Panc1 (cell line): Measurements from ENCODE around the gene MALAT1. TPM values are rescaled to one million over a fixed set of nuclear protein-coding genes. Genes with fewer than 3 reads are reported as not detected.

Experiments
- ATAC-seq: fragments of 200-7000 bp; cut with Tn5 transposase; 2 replicates; pipeline ENCODE4 v1.9.1; 2020; ENCODE audit warnings: mild to moderate bottlenecking, moderate library complexity
- BruUV-seq: library from RNA; stranded (reverse); fragments of 400-500 nt; replicated peaks from 2 replicates; lab custom pipeline; 2021; lab: Mats Ljungman, UMichigan
- CTCF ChIA-PET: fragments of 300-600 bp; sonication (Branson Sonifier 250); formaldehyde crosslinking; loops from one replicate; lab custom pipeline; 2022; ENCODE audit warnings: antibody characterized with exemption; lab: Charles Lee
- POLR2A ChIA-PET: fragments of 300-600 bp; sonication (Branson Sonifier 250); formaldehyde crosslinking; loops from one replicate; lab custom pipeline; 2022; ENCODE audit warnings: antibody characterized with exemption; lab: Charles Lee
- DNase-seq: peaks from one replicate; pipeline ENCODE4 v3.0.0-alpha.2; 2010; ENCODE audit warnings: low read depth, low spot score
- H3K27ac ChIP-seq: 2 replicates; pipeline ENCODE4 v1.5.1; 2011; ENCODE audit warnings: mild to moderate bottlenecking, low read length, inconsistent platforms
- H3K27me3 ChIP-seq: fragments of 200-500 bp; sonication (Bioruptor generic); 2 replicates; pipeline ENCODE4 v1.6.0; 2014; ENCODE audit warnings: low read length, inconsistent platforms; ENCODE audit not compliant: control insufficient read depth, insufficient read depth
- H3K36me3 ChIP-seq: fragments of 200-500 bp; sonication (Bioruptor generic); 2 replicates; pipeline ENCODE4 v1.5.1; 2014; ENCODE audit warnings: inconsistent platforms, mild to moderate bottlenecking, low read length, moderate library complexity; ENCODE audit not compliant: control insufficient read depth, insufficient read depth
- H3K4me1 ChIP-seq: 2 replicates; pipeline ENCODE4 v1.5.1; 2011; ENCODE audit warnings: inconsistent platforms, mild to moderate bottlenecking, low read length, moderate library complexity; ENCODE audit not compliant: control insufficient read depth, insufficient read depth
- H3K4me3 ChIP-seq, 2 experiments: 2 replicates each; pipeline ENCODE4 v1.5.1; 2011 to 2012; ENCODE audit warnings: low read depth in 2 of 2, low read length in 2 of 2, mild to moderate bottlenecking in 2 of 2, inconsistent platforms in 1 of 2, moderate library complexity in 1 of 2
- H3K9me3 ChIP-seq: fragments of 200-500 bp; sonication (Bioruptor generic); 2 replicates; pipeline ENCODE4 v1.5.1; 2014; ENCODE audit warnings: low read depth, mild to moderate bottlenecking, inconsistent platforms, low read length, moderate library complexity; ENCODE audit not compliant: control insufficient read depth, insufficient read depth
- POLR2AphosphoS5 ChIP-seq: IDR thresholded peaks from 2 replicates; pipeline ENCODE4 v1.6.1; 2012; ENCODE audit warnings: mild to moderate bottlenecking, low read depth, low read length, moderate library complexity
- SIN3A ChIP-seq: IDR thresholded peaks from 2 replicates; pipeline ENCODE4 v1.6.1; 2012; ENCODE audit warnings: low read depth, mild to moderate bottlenecking, low read length, moderate library complexity, borderline replicate concordance; ENCODE audit not compliant: insufficient read depth
- TCF7L2 ChIP-seq: IDR thresholded peaks from 2 replicates; pipeline ENCODE4 v1.6.1; 2011; ENCODE audit warnings: mild to moderate bottlenecking, low read depth, low read length, inconsistent platforms
- in situ Hi-C: cut with HindIII; loops from 2 replicates; pipeline ENCODE4 v1.10.0; 2016; ENCODE audit warnings: low sequenced_read_pairs, low pct_unique_long_range_greater_than_20kb
- intact Hi-C: fragments of 100-400 bp; cut with micrococcal nuclease; formaldehyde crosslinking; loops from one replicate; pipeline ENCODE4 v1.10.0; 2022; ENCODE audit not compliant: unreplicated experiment
- total RNA-seq: library from RNA; stranded (reverse); gene quantifications from one replicate; pipeline ENCODE4 v1.2.1, GENCODE V29; 2021; ENCODE audit not compliant: unreplicated experiment
- TF ChIP-seq, protein P1 (sequence below): fragments of 450-650 bp; IDR thresholded peaks from 2 replicates; pipeline ENCODE4 v1.5.1; 2017; ENCODE audit warnings: mild to moderate bottlenecking
- TF ChIP-seq, protein P2 (sequence below), 2 experiments: IDR thresholded peaks; 2 replicates each; pipeline ENCODE4 v1.6.1; 2011 to 2012; ENCODE audit warnings: low read depth in 2 of 2, control low read depth in 1 of 2, low read length in 1 of 2, mild to moderate bottlenecking in 1 of 2, moderate library complexity in 1 of 2; ENCODE audit not compliant: insufficient read depth in 1 of 2

Gene MALAT1
- total RNA-seq, 1 experiment from 2014 or later: 13,645 TPM

DNA sequence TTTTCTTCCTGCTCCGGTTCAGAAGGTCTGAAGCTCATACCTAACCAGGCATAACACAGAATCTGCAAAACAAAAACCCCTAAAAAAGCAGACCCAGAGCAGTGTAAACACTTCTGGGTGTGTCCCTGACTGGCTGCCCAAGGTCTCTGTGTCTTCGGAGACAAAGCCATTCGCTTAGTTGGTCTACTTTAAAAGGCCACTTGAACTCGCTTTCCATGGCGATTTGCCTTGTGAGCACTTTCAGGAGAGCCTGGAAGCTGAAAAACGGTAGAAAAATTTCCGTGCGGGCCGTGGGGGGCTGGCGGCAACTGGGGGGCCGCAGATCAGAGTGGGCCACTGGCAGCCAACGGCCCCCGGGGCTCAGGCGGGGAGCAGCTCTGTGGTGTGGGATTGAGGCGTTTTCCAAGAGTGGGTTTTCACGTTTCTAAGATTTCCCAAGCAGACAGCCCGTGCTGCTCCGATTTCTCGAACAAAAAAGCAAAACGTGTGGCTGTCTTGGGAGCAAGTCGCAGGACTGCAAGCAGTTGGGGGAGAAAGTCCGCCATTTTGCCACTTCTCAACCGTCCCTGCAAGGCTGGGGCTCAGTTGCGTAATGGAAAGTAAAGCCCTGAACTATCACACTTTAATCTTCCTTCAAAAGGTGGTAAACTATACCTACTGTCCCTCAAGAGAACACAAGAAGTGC, 661 bp upstream of the MALAT1 start:
- intact Hi-C loops: no loop called here
- Histone ChIP-seq H3K27me3 (no peaks in the 10 kb centered on the region), H3K9me3 (no peaks in the 10 kb centered on the region), H3K4me1 (peaks cover 46% of the 10 kb centered on the region), H3K4me3 (peak overlapping the region; percentile 78 to 99), H3K27ac (peak overlapping the region; percentile 100), H3K36me3 (peaks cover 37% of the 10 kb centered on the region)
- ChIA-PET POLR2A (interaction anchor here (0.6 to 15.9 kb wide), 20 partner anchors 9 to 1669 kb away, joined by 3 to 818 read pairs (median 8); partner anchors contain the start of genes FAM89B, FRMD8 and NEAT1), CTCF (interaction anchor here (0.6 to 1.4 kb wide), 5 partner anchors 10 to 32 kb away, joined by 3 to 6 read pairs (median 4); no protein-coding TSS in a partner anchor)
- BruUV-seq: no TSS peak
- ATAC-seq (no peak), DNase-seq (no peak)
- TF ChIP-seq, protein P1, sequence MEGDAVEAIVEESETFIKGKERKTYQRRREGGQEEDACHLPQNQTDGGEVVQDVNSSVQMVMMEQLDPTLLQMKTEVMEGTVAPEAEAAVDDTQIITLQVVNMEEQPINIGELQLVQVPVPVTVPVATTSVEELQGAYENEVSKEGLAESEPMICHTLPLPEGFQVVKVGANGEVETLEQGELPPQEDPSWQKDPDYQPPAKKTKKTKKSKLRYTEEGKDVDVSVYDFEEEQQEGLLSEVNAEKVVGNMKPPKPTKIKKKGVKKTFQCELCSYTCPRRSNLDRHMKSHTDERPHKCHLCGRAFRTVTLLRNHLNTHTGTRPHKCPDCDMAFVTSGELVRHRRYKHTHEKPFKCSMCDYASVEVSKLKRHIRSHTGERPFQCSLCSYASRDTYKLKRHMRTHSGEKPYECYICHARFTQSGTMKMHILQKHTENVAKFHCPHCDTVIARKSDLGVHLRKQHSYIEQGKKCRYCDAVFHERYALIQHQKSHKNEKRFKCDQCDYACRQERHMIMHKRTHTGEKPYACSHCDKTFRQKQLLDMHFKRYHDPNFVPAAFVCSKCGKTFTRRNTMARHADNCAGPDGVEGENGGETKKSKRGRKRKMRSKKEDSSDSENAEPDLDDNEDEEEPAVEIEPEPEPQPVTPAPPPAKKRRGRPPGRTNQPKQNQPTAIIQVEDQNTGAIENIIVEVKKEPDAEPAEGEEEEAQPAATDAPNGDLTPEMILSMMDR: no peak
- TF ChIP-seq, protein P2, sequence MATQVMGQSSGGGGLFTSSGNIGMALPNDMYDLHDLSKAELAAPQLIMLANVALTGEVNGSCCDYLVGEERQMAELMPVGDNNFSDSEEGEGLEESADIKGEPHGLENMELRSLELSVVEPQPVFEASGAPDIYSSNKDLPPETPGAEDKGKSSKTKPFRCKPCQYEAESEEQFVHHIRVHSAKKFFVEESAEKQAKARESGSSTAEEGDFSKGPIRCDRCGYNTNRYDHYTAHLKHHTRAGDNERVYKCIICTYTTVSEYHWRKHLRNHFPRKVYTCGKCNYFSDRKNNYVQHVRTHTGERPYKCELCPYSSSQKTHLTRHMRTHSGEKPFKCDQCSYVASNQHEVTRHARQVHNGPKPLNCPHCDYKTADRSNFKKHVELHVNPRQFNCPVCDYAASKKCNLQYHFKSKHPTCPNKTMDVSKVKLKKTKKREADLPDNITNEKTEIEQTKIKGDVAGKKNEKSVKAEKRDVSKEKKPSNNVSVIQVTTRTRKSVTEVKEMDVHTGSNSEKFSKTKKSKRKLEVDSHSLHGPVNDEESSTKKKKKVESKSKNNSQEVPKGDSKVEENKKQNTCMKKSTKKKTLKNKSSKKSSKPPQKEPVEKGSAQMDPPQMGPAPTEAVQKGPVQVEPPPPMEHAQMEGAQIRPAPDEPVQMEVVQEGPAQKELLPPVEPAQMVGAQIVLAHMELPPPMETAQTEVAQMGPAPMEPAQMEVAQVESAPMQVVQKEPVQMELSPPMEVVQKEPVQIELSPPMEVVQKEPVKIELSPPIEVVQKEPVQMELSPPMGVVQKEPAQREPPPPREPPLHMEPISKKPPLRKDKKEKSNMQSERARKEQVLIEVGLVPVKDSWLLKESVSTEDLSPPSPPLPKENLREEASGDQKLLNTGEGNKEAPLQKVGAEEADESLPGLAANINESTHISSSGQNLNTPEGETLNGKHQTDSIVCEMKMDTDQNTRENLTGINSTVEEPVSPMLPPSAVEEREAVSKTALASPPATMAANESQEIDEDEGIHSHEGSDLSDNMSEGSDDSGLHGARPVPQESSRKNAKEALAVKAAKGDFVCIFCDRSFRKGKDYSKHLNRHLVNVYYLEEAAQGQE (IDR thresholded peaks at IDR 0.05; ENCODE audit: insufficient read depth in 1 of 2, low read depth in 2 of 2, low read length in 1 of 2): no peak
- TF ChIP-seq POLR2AphosphoS5 (no peak), SIN3A (no peak), TCF7L2 (no peak)
- in situ Hi-C loops: loop anchor here (5.0 kb wide), 1 partner anchor 76 kb away; the partner anchor contains the start of gene NEAT1

DNA sequence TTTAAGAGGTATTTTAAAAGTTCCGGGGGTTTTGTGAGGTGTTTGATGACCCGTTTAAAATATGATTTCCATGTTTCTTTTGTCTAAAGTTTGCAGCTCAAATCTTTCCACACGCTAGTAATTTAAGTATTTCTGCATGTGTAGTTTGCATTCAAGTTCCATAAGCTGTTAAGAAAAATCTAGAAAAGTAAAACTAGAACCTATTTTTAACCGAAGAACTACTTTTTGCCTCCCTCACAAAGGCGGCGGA, 193 bp upstream of the MALAT1 start:
- no peaks in the 10 kb centered on the region for H3K9me3 ChIP-seq
- peak overlapping the region; percentile 100 for H3K27ac ChIP-seq
- TF ChIP-seq, protein P2 (IDR thresholded peaks at IDR 0.05; ENCODE audit: insufficient read depth in 1 of 2, low read depth in 2 of 2, low read length in 1 of 2): no peak
- no peak for TF ChIP-seq TCF7L2
- TF ChIP-seq SIN3A: no peak
- TF ChIP-seq, protein P1: no peak
- no peak for TF ChIP-seq POLR2AphosphoS5
- BruUV-seq: no TSS peak
- no peaks in the 10 kb centered on the region for H3K27me3 ChIP-seq
- peak overlapping the region; percentile 78 to 99 for H3K4me3 ChIP-seq
- in situ Hi-C loops: loop anchor here (5.0 kb wide), 1 partner anchor 76 kb away; the partner anchor contains the start of gene NEAT1
- peaks cover 42% of the 10 kb centered on the region for H3K4me1 ChIP-seq
- H3K36me3 ChIP-seq: peaks cover 42% of the 10 kb centered on the region
- intact Hi-C loops: no loop called here
- DNase-seq (no peak), ATAC-seq (no peak)
- POLR2A ChIA-PET: interaction anchor here (0.6 to 15.9 kb wide), 22 partner anchors 9 to 1669 kb away, joined by 3 to 818 read pairs (median 5); partner anchors contain the start of genes FAM89B, FRMD8 and NEAT1
- CTCF ChIA-PET: interaction anchor here (0.7 to 1.2 kb wide), 2 partner anchors 19 to 28 kb away, joined by 3 read pairs; no protein-coding TSS in a partner anchor
